HG03439 (cell line): ENCODE data around the gene DTYMK.
A peak's percentile ranks its signal among the peaks of the same experiment; 100 is the strongest.

Experiments
- ATAC-seq: cut with Tn5 transposase; IDR thresholded peaks from one replicate; pipeline ENCODE4 v1.9.1; 2021; ENCODE audit warnings: mild to moderate bottlenecking, moderate library complexity; ENCODE audit not compliant: unreplicated experiment

DTYMK gene

DNA sequence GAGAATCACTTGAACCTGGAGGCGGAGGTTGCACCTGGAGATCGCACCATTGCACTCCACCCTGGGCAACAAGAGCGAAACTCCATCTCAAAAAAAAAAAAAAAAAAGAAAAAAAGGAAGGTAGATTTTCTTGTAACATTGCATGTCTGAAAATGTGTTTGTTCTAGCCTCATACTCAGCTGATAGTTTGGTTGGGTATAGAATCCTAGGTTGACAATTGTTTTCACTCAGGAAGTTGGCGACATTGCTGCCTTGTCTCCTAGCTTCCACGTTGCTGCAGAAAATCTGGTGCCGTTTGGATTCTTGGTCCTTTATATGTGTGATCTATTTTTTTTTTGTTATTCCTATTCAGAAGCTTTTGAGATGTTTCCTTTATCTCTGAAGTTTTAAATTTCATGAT is 19.9 kb upstream of the DTYMK start:
- no peak for ATAC-seq

GRCh38 chr2:241703032-241703604 is 16.5 kb upstream of the DTYMK start:
- no peak for ATAC-seq

- ATAC-seq = peak; percentile 62
These were observed 15.8 kb upstream of the DTYMK start for GRCh38 chr2:241702155-241703031.

GRCh38 chr2:241701399-241702154 is 15.0 kb upstream of the DTYMK start, which contains the start of gene ING5:
Gene ING5 (plus strand): TSS chr2:241702039. CDS start chr2:241702066, 27 bp downstream.
- peak; percentile 63 for ATAC-seq

DNA sequence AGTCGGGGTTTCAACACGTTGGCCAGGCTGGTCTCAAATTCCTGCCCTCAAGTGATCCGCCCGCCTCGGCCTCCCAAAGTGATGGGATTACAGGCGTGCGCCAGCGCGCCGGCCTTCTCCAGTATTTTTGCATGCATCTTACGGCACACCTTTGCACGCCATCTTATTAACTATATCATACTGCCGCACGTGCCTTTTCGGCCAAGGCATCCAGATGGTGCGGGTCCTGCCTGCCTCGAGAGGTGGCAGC is 14.5 kb upstream of the DTYMK start:
- ATAC-seq = no peak

GRCh38 chr2:241695651-241696050 is 9.0 kb upstream of the DTYMK start:
- ATAC-seq = no peak

DNA sequence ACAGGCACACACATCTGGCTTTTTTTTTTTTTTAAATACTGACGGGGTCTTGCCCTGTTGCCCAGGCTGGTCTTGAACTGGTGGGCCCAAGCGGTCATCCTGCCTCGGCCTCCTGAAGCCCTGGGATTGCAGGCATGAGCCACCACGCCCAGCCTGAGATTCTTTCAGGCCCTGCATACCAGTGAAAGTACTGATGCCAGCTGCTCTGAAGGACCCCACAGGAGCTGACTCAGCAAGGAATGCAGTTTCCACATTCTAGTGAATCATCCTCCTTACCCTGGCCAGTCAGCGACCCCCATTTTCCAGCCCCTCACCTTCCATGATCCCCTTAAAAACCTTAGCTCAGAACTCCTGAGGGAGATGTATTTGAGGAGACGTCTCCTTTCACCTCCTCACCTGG is 5.8 kb upstream of the DTYMK start:
- no peak for ATAC-seq

GRCh38 chr2:241690202-241690717 is 3.6 kb upstream of the DTYMK start:
- no peak for ATAC-seq

DNA sequence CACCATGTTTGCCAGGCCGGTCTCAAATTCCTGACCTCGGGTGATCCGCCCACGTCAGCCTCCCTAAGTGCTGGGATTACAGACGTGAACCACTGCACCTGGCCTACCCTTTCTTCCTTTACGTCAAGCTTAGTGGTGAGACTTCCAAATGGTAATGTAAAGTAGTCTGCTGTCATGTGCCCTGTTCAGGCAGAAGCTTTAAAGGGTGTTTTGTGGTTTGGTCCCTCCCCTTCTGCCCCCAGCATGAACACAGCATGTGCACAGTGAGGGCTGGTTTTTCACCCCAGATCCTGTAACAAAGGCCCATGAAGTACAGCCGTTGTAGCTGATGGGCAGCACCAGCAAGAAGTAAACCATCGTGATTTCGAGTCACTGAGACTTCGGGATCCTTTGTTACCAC is 2.7 kb upstream of the DTYMK start:
- no peak for ATAC-seq

DNA sequence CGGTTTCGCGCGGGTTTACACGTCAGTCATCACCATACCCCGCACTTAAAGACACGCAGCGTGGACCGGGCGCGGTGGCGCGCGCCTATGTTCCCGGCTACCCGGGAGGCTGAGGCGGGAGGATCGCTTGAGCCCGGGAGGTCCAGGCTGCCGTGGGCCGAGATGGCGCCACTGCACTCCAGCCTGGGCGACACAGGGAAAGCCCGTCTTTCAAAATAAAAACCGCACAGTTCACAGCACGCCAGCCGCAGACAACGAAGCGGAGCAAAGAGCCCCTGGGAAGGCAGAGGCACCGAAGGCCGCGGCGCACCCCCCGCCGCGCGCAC is 328 bp downstream of the DTYMK start:
- peak; percentile 25 for ATAC-seq

GRCh38 chr2:241680827-241681599 is 5.6 kb downstream of the DTYMK start:
- no peak for ATAC-seq

DNA sequence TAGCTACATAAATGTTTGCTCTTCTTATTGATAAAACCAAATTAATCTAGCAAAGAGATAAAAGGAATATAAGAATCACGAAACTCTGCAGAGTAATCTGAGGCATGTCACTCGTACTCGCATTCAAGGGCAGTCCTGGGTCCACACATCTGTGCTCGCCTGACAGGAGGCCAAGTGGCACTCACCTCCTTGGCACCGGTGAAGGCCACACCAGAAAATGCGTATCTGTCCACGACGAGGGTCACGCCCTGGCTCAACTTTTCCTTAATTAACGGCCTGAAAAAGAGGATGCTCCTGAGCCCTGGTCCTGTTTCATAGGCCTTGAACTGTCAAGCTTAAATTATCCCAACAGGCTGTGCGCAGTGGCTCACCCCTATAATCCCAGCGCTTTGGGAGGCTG is 6.6 kb downstream of the DTYMK start:
- ATAC-seq = no peak

GRCh38 chr2:241678784-241679540 is 7.7 kb downstream of the DTYMK start:
- no peak for ATAC-seq

DNA sequence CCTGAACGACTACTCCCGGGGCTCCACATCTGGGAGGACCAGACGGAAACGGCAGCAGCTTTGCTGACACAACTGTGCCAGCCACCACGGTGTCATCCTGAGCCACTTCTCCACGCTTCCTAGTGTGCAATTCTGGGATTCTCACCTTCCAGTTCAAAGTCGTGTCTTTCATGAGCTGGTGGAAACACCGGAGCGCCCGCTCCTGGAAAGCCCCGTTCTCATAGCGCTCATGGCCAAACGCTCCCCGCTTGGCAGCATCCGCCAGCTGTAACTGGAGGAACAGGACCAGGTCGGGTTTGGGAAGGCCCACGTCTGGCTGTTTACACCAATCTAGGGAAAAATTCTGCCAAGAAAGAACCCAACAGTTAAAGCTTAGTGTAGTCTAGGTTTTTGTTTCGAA is 8.3 kb downstream of the DTYMK start:
- no peak for ATAC-seq

- no peak for ATAC-seq
These were observed 9.2 kb downstream of the DTYMK start for GRCh38 chr2:241677392-241677791.

DNA sequence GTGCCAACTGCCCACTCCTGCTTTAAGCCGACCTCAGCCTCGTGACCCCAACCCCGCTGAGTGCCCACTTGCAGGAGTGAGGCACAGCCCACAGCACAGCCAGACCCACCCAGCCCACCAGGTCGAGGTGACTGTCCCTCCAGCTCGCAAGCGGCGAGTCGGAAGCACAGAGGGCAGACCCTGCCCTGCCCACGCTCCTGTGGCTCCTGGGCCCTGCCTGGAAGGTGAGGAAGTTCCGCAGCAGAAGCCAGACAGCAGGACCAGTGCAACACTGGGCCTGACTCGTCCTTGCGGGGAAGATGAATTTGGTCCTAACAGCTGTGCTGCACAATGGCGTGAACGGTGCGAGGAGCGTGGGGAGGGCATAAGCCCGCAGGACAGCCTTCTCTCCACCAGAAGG is 9.9 kb downstream of the DTYMK start:
- ATAC-seq = no peak

GRCh38 chr2:241675885-241676284 is 10.7 kb downstream of the DTYMK start:
- no peak for ATAC-seq

GRCh38 chr2:241673797-241674725 is 12.6 kb downstream of the DTYMK start:
- no peak for ATAC-seq

- no peak for ATAC-seq
These were observed 13.4 kb downstream of the DTYMK start for GRCh38 chr2:241673189-241673663.
